H1 (cell line): ENCODE results near the gene GMNN. TPM values are rescaled to one million over a fixed set of nuclear protein-coding genes. Genes with fewer than 3 reads are reported as not detected.

Experiments used
- CTCF ChIA-PET: fragments of 300-600 bp; sonication (Branson Sonifier 250); formaldehyde crosslinking; loops from one replicate; lab custom pipeline; 2021; ENCODE audit not compliant: partially characterized antibody; lab: Charles Lee
- POLR2A ChIA-PET: fragments of 300-600 bp; sonication (Branson Sonifier 250); formaldehyde crosslinking; loops from one replicate; lab custom pipeline; 2021; ENCODE audit warnings: inconsistent platforms; ENCODE audit not compliant: partially characterized antibody; lab: Charles Lee
- DNase-seq, 2 experiments: peaks; one replicate each; pipeline versions ENCODE4 v3.0.0 to v3.0.0-alpha.2; 2010 to 2022; ENCODE audit warnings: low spot score in 2 of 2, low read depth in 1 of 2, mixed read lengths in 1 of 2
- FAIRE-seq: peaks from 2 replicates; lab custom pipeline; 2011; peaks lifted over from hg19 to GRCh38; lab: Jason Lieb, UNC
- H2AFZ ChIP-seq: 2 replicates; pipeline ENCODE4 v1.8.1; 2012; ENCODE audit warnings: low read length, inconsistent platforms
- H2AK5ac ChIP-seq: 2 replicates; pipeline ENCODE4 v1.6.1; 2013; ENCODE audit warnings: low read depth, low read length
- H2BK120ac ChIP-seq: replicated peaks from 2 replicates; pipeline ENCODE3; 2013; ENCODE audit warnings: low read depth, low read length, inconsistent platforms
- H2BK12ac ChIP-seq: 2 replicates; pipeline ENCODE4 v1.6.1; 2013; ENCODE audit warnings: low read depth, low read length
- H2BK15ac ChIP-seq: 2 replicates; pipeline ENCODE4 v1.6.1; 2013; ENCODE audit warnings: low read length
- H2BK20ac ChIP-seq: 2 replicates; pipeline ENCODE4 v1.6.1; 2013; ENCODE audit warnings: low read length
- H2BK5ac ChIP-seq: 2 replicates; pipeline ENCODE4 v1.6.1; 2013; ENCODE audit warnings: low read depth, low read length
- H3K14ac ChIP-seq: 2 replicates; pipeline ENCODE4 v1.6.1; 2013; ENCODE audit warnings: inconsistent platforms; ENCODE audit not compliant: insufficient read length
- H3K18ac ChIP-seq: 2 replicates; pipeline ENCODE4 v1.6.1; 2013; ENCODE audit warnings: low read length; ENCODE audit errors: extremely low read depth
- H3K23ac ChIP-seq: 2 replicates; pipeline ENCODE4 v1.6.1; 2013; ENCODE audit warnings: inconsistent platforms; ENCODE audit not compliant: insufficient read length
- H3K23me2 ChIP-seq: 2 replicates; pipeline ENCODE4 v1.6.1; 2013; ENCODE audit warnings: low read depth, low read length
- H3K27ac ChIP-seq: 2 replicates; pipeline ENCODE4 v1.6.1; 2011; ENCODE audit warnings: low read depth, low read length, inconsistent platforms
- H3K27me3 ChIP-seq, 4 experiments: replicated peaks in 1 of 4; 1 replicate in 1 of 4; 2 replicates in 3 of 4; pipeline versions ENCODE4 v1.6.1 to v1.8.1; 2011 to 2013; ENCODE audit warnings: low read length in 3 of 4, mild to moderate bottlenecking in 3 of 4, inconsistent platforms in 2 of 4, mixed read lengths in 2 of 4, moderate library complexity in 1 of 4; ENCODE audit not compliant: control insufficient read depth in 3 of 4, insufficient read depth in 3 of 4; ENCODE audit errors: extremely low read depth in 1 of 4
- H3K36me3 ChIP-seq, 4 experiments: 2 replicates each; pipeline versions ENCODE4 v1.6.1 to v1.8.1; 2011 to 2013; ENCODE audit warnings: mild to moderate bottlenecking in 4 of 4, low read length in 3 of 4, moderate library complexity in 2 of 4, control low read depth in 1 of 4, inconsistent platforms in 1 of 4; ENCODE audit not compliant: insufficient read depth in 4 of 4, control insufficient read depth in 2 of 4
- H3K4ac ChIP-seq: replicated peaks from 2 replicates; pipeline ENCODE3; 2013; ENCODE audit warnings: low read length, low read depth, mixed read lengths, inconsistent platforms; ENCODE audit not compliant: insufficient read length
- H3K4me1 ChIP-seq, 4 experiments: replicated peaks in 1 of 4; 1 replicate in 1 of 4; 2 replicates in 3 of 4; pipeline versions ENCODE4 v1.6.1 to v1.8.1; 2011 to 2013; ENCODE audit warnings: low read length in 3 of 4, inconsistent platforms in 2 of 4, mixed read lengths in 1 of 4; ENCODE audit not compliant: insufficient read depth in 4 of 4, control insufficient read depth in 3 of 4
- H3K4me2 ChIP-seq, 2 experiments: 2 replicates each; pipeline versions ENCODE4 v1.6.1 to v1.8.1; 2011 to 2013; ENCODE audit warnings: low read depth in 2 of 2, low read length in 2 of 2, control low read depth in 1 of 2, inconsistent platforms in 1 of 2, mild to moderate bottlenecking in 1 of 2; ENCODE audit not compliant: insufficient read depth in 1 of 2
- H3K4me3 ChIP-seq, 4 experiments: fragments of 200-600, 300-600 bp in 1 of 4; sonication (generic), shearing (Covaris generic), sonication (Bioruptor Twin) in 1 of 4; 2 replicates each; pipeline versions ENCODE4 v1.5.1 to v1.8.1; 2011 to 2016; ENCODE audit warnings: low read length in 4 of 4, low read depth in 3 of 4, control low read depth in 2 of 4, inconsistent platforms in 2 of 4, mild to moderate bottlenecking in 2 of 4, mixed read lengths in 1 of 4, moderate library complexity in 1 of 4; ENCODE audit not compliant: insufficient read depth in 2 of 4; ENCODE audit errors: extremely low read depth in 1 of 4
- H3K56ac ChIP-seq: replicated peaks from 2 replicates; pipeline ENCODE3; 2013; ENCODE audit warnings: low read depth, mild to moderate bottlenecking, mixed read lengths, low read length, inconsistent platforms; ENCODE audit not compliant: insufficient read length
- H3K79me1 ChIP-seq: 2 replicates; pipeline ENCODE4 v1.6.1; 2013; ENCODE audit warnings: low read depth, low read length, control low read depth
- H3K79me2 ChIP-seq, 2 experiments: 2 replicates each; pipeline versions ENCODE4 v1.6.1 to v1.8.1; 2012 to 2013; ENCODE audit warnings: low read length in 2 of 2, mild to moderate bottlenecking in 2 of 2, inconsistent platforms in 1 of 2; ENCODE audit not compliant: insufficient read depth in 2 of 2, control insufficient read depth in 1 of 2
- H3K9ac ChIP-seq, 4 experiments: replicated peaks in 1 of 4; 1 replicate in 1 of 4; 2 replicates in 3 of 4; pipeline versions ENCODE4 v1.6.1 to v1.8.1; 2011 to 2013; ENCODE audit warnings: low read depth in 3 of 4, low read length in 3 of 4, control low read depth in 2 of 4, mild to moderate bottlenecking in 2 of 4, moderate library complexity in 2 of 4, inconsistent platforms in 1 of 4; ENCODE audit errors: extremely low read depth in 1 of 4
- H3K9me3 ChIP-seq, 2 experiments: 2 replicates each; pipeline versions ENCODE4 v1.6.1 to v1.8.1; 2012 to 2013; ENCODE audit warnings: mild to moderate bottlenecking in 2 of 2, moderate library complexity in 2 of 2, control low read depth in 1 of 2, inconsistent platforms in 1 of 2, low read depth in 1 of 2, low read length in 1 of 2, mixed read lengths in 1 of 2; ENCODE audit not compliant: insufficient read depth in 2 of 2
- H4K20me1 ChIP-seq, 2 experiments: replicated peaks in 1 of 2; 2 replicates each; pipeline versions ENCODE3 to v1.8.1; 2011 to 2013; ENCODE audit warnings: inconsistent platforms in 2 of 2, low read length in 2 of 2, mild to moderate bottlenecking in 1 of 2; ENCODE audit not compliant: insufficient read depth in 2 of 2, control insufficient read depth in 1 of 2
- H4K5ac ChIP-seq: 2 replicates; pipeline ENCODE4 v1.6.1; 2013; ENCODE audit warnings: low read length, low read depth, mixed read lengths, inconsistent platforms; ENCODE audit not compliant: insufficient read length
- H4K8ac ChIP-seq: 2 replicates; pipeline ENCODE4 v1.8.0; 2013; ENCODE audit warnings: mild to moderate bottlenecking, moderate library complexity, low read length, inconsistent platforms; ENCODE audit not compliant: insufficient read depth; ENCODE audit errors: extremely low read depth
- H4K91ac ChIP-seq: replicated peaks from 2 replicates; pipeline ENCODE3; 2013; ENCODE audit warnings: low read length, mixed read lengths, inconsistent platforms; ENCODE audit not compliant: insufficient read length
- CBX8 ChIP-seq: fragments of 300-800, 300-1000 bp; sonication (generic); IDR thresholded peaks from 2 replicates; pipeline ENCODE4 v1.7.1; 2016; ENCODE audit warnings: low read depth, low read length, borderline replicate concordance
- GTF2F1 ChIP-seq: IDR thresholded peaks from 2 replicates; pipeline ENCODE4 v1.6.1; 2012; ENCODE audit warnings: low read depth, low read length, improper control_type of control experiment, borderline replicate concordance
- HDAC6 ChIP-seq: IDR thresholded peaks from one replicate; pipeline ENCODE4 v1.7.1; 2012; ENCODE audit warnings: low read depth, mild to moderate bottlenecking, inconsistent platforms, low read length, moderate library complexity
- KDM4A ChIP-seq: IDR thresholded peaks from one replicate; pipeline ENCODE4 v1.7.1; 2012; ENCODE audit warnings: low read depth, mild to moderate bottlenecking, moderate library complexity, low read length, inconsistent platforms; ENCODE audit not compliant: severe bottlenecking
- RFX5 ChIP-seq: IDR thresholded peaks from 2 replicates; pipeline ENCODE4 v1.6.1; 2011; ENCODE audit warnings: low read depth, low read length, improper control_type of control experiment, borderline replicate concordance
- TAF7 ChIP-seq: optimal IDR thresholded peaks from 2 replicates; pipeline ENCODE3; 2011; ENCODE audit warnings: low read depth, mild to moderate bottlenecking, inconsistent platforms, low read length, moderate library complexity, borderline replicate concordance
- WGBS, 2 experiments: shearing (Covaris generic) in 1 of 2; methylation state at CpG; one replicate each; pipeline versions ENCODE4 v1.1.6 to v1.1.7; 2013 to 2015; ENCODE audit warnings: low lambda C conversion rate in 2 of 2, mixed read lengths in 2 of 2, inconsistent platforms in 1 of 2, low coverage in 1 of 2, missing lambda C conversion rate in 1 of 2; ENCODE audit not compliant: insufficient replicate concordance in 2 of 2, insufficient coverage in 1 of 2, insufficient read length in 1 of 2; ENCODE audit errors: extremely low coverage in 1 of 2, missing lambda C conversion rate in 1 of 2; 5-methylcytosine and 5-hydroxymethylcytosine counted together
- polyA plus RNA-seq, 7 experiments: library from polyadenylated mRNA; depleted of rRNA in 3 of 7; stranded (reverse) in 5 of 7; unstranded in 2 of 7; fragments of >200 nt in 5 of 7; fragments of 200-250 nt in 2 of 7; gene quantifications; 1 replicate in 5 of 7; 2 replicates in 1 of 7; 4 replicates in 1 of 7; pipeline versions ENCODE4 v1.2.1 to v1.2.3, GENCODE V29; 2011 to 2013; ENCODE audit warnings: missing spikeins in 2 of 7, mixed read lengths in 2 of 7
- total RNA-seq: library from RNA; stranded (reverse); fragmentation: NEBNext Ultra II Directional; extraction: Animal tissue kit (Norgen Biotek cat#: 25700); gene quantifications from 2 replicates; pipeline ENCODE4 v1.2.1, GENCODE V29; 2021
- TF ChIP-seq, protein P1 (sequence below), 3 experiments: IDR thresholded peaks; 1 replicate in 2 of 3; 2 replicates in 1 of 3; pipeline versions ENCODE4 v1.5.1 to v1.6.1; 2011; ENCODE audit warnings: low read length in 3 of 3, mild to moderate bottlenecking in 3 of 3, inconsistent platforms in 2 of 3, low read depth in 1 of 3, moderate library complexity in 1 of 3; ENCODE audit not compliant: insufficient read depth in 1 of 3; ENCODE audit errors: control extremely low read depth in 1 of 3
- TF ChIP-seq, protein P2 (sequence below): IDR thresholded peaks from 2 replicates; pipeline ENCODE4 v1.6.1; 2012; ENCODE audit warnings: inconsistent platforms
- TF ChIP-seq, protein P3 (sequence below): IDR thresholded peaks from 2 replicates; pipeline ENCODE4 v1.6.1; 2011; ENCODE audit warnings: low read length, improper control_type of control experiment

The GMNN gene
- total and polyA plus RNA-seq, 2 of the 8 experiments (the other 6 are each of a cell fraction or from before 2014, with no cell fraction given) = 65.9 to 101 TPM

DNA sequence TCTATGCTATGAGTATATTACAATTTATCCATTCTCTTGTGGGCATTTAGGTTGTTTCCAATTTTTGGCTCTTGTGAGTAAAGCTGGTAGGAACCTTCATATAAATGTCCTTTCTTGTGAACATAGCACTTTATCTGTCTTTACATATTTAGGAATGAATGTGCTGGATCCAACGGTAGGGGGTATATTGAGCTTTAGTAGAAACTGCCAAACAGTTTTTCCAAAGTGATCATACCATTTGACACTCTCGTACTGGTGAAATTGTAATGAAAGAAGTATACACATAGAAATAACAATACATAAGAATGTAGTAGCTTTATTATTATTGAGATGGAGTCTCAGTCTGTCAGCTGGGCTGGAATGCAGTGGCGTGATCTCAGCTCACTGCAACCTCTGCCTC lies 54.9 kb downstream of the GMNN start:
- Histone ChIP-seq H4K91ac (no peak overlapping the region), H3K36me3 (peaks cover 0 to 2% (median 0%) of the 10 kb centered on the region in 4 experiments; a peak in 2 of 8 replicates), H3K27ac (no peak overlapping the region), H3K18ac (no peak overlapping the region), H3K23me2 (no peaks in the 10 kb centered on the region; the same call in 1 of the 2 replicates), H2AFZ (no peak overlapping the region), H3K4me2 (no peak overlapping the region), H3K56ac (no peak overlapping the region), H4K20me1 (peaks cover 0 to 2% of the 10 kb centered on the region in 2 experiments), H4K5ac (no peak overlapping the region), H2BK15ac (no peak overlapping the region), H3K23ac (no peak overlapping the region), H4K8ac (no peak overlapping the region), H3K4me1 (0 out of 7 replicates have a peak, but pooled peaks cover 0 to 2% (median 0%) of the 10 kb centered on the region in 4 experiments), H3K9ac (no peak overlapping the region; a peak in 1 of 7 replicates), H2AK5ac (no peak overlapping the region), H3K4me3 (no peak overlapping the region), H3K79me1 (no peaks in the 10 kb centered on the region), H3K79me2 (no peaks in the 10 kb centered on the region), H2BK120ac (no peak overlapping the region), H3K4ac (no peak overlapping the region), H3K27me3 (no peaks in the 10 kb centered on the region), H3K14ac (no peak overlapping the region), H2BK20ac (no peak overlapping the region), H2BK5ac (no peak overlapping the region), H2BK12ac (no peak overlapping the region), H3K9me3 (no peaks in the 10 kb centered on the region)
- POLR2A ChIA-PET = no interaction called here
- WGBS, 2 experiments = 81% methylated on average over 3 of the region's 3 CpGs; no CpG with 5 or more reads in 1 of the 2 experiments
- FAIRE-seq = no peak
- CTCF ChIA-PET = interaction anchor here (1.2 to 3.2 kb wide), 8 partner anchors 11 to 241 kb away, joined by 3 to 15 read pairs (median 7); no protein-coding TSS in a partner anchor
- DNase-seq = no peak
- no peak for TF ChIP-seq GTF2F1
- no peak for TF ChIP-seq TAF7
- TF ChIP-seq, protein P1, sequence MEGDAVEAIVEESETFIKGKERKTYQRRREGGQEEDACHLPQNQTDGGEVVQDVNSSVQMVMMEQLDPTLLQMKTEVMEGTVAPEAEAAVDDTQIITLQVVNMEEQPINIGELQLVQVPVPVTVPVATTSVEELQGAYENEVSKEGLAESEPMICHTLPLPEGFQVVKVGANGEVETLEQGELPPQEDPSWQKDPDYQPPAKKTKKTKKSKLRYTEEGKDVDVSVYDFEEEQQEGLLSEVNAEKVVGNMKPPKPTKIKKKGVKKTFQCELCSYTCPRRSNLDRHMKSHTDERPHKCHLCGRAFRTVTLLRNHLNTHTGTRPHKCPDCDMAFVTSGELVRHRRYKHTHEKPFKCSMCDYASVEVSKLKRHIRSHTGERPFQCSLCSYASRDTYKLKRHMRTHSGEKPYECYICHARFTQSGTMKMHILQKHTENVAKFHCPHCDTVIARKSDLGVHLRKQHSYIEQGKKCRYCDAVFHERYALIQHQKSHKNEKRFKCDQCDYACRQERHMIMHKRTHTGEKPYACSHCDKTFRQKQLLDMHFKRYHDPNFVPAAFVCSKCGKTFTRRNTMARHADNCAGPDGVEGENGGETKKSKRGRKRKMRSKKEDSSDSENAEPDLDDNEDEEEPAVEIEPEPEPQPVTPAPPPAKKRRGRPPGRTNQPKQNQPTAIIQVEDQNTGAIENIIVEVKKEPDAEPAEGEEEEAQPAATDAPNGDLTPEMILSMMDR (IDR thresholded peaks at IDR 0.05; ENCODE audit: control extremely low read depth in 1 of 3, insufficient read depth in 1 of 3, low read depth in 1 of 3, low read length in 3 of 3) = no peak
- TF ChIP-seq HDAC6 = no peak
- TF ChIP-seq, protein P2, sequence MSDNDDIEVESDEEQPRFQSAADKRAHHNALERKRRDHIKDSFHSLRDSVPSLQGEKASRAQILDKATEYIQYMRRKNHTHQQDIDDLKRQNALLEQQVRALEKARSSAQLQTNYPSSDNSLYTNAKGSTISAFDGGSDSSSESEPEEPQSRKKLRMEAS = no peak
- TF ChIP-seq RFX5 = no peak
- TF ChIP-seq CBX8 = no peak
- no peak for TF ChIP-seq KDM4A
- TF ChIP-seq, protein P3, sequence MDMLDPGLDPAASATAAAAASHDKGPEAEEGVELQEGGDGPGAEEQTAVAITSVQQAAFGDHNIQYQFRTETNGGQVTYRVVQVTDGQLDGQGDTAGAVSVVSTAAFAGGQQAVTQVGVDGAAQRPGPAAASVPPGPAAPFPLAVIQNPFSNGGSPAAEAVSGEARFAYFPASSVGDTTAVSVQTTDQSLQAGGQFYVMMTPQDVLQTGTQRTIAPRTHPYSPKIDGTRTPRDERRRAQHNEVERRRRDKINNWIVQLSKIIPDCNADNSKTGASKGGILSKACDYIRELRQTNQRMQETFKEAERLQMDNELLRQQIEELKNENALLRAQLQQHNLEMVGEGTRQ = no peak
